SK-N-SH (cell line): Measurements from ENCODE around the gene GSG1L. TPM values are rescaled to one million over a fixed set of nuclear protein-coding genes. Genes with fewer than 3 reads are reported as not detected.

ENCODE experiments used
- CTCF ChIA-PET: fragments of 300-600, 350-600 bp; formaldehyde crosslinking; extraction: SDS; loops from one replicate; lab custom pipeline; 2021; lab: Yijun Ruan, JAX
- POLR2A ChIA-PET: fragments of 350-600 bp; sonication (Branson Sonifier 250); formaldehyde crosslinking; extraction: SDS; loops from one replicate; lab custom pipeline; 2020; ENCODE audit warnings: antibody characterized with exemption, inconsistent platforms; lab: Yijun Ruan, JAX
- DNase-seq: peaks from one replicate; pipeline ENCODE4 v3.0.0; 2012
- H2AFZ ChIP-seq: fragments of 200-600 bp; sonication (generic); 2 replicates; pipeline ENCODE4 v1.8.1; 2016; ENCODE audit warnings: antibody characterized with exemption, mild to moderate bottlenecking, low read depth
- H3F3A ChIP-seq: fragments of 200-600 bp; sonication (generic); replicated peaks from 2 replicates; pipeline ENCODE3; 2016; ENCODE audit warnings: antibody characterized with exemption, mild to moderate bottlenecking; ENCODE audit not compliant: insufficient read depth
- H3K27ac ChIP-seq, 2 experiments: fragments of 200-500 bp in 1 of 2; fragments of 200-600 bp in 1 of 2; sonication (Bioruptor generic) in 1 of 2; sonication (generic), shearing (Covaris generic) in 1 of 2; 2 replicates each; pipeline versions ENCODE4 v1.5.1 to v1.6.1; 2014 to 2016; ENCODE audit warnings: low read depth in 2 of 2, inconsistent platforms in 1 of 2, low read length in 1 of 2, mild to moderate bottlenecking in 1 of 2, mixed read lengths in 1 of 2
- H3K27me3 ChIP-seq: fragments of 200-600 bp; sonication (generic), shearing (Covaris generic); 2 replicates; pipeline ENCODE4 v1.6.1; 2016; ENCODE audit warnings: mixed run types; ENCODE audit not compliant: insufficient read depth
- H3K36me3 ChIP-seq, 2 experiments: fragments of 200-500 bp in 1 of 2; fragments of 200-600 bp in 1 of 2; sonication (Bioruptor generic) in 1 of 2; sonication (generic) in 1 of 2; replicated peaks in 1 of 2; 2 replicates each; pipeline versions ENCODE3 to v1.5.1; 2014 to 2016; ENCODE audit warnings: low read length in 1 of 2, mild to moderate bottlenecking in 1 of 2; ENCODE audit not compliant: insufficient read depth in 2 of 2, control insufficient read depth in 1 of 2
- H3K4me1 ChIP-seq, 2 experiments: fragments of 200-500 bp in 1 of 2; fragments of 200-600 bp in 1 of 2; sonication (Bioruptor generic) in 1 of 2; sonication (generic), shearing (Covaris generic) in 1 of 2; 2 replicates each; pipeline versions ENCODE4 v1.5.1 to v1.6.1; 2014 to 2016; ENCODE audit warnings: low read depth in 1 of 2, low read length in 1 of 2, mixed run types in 1 of 2; ENCODE audit not compliant: insufficient read depth in 2 of 2, control insufficient read depth in 1 of 2
- H3K4me2 ChIP-seq: fragments of 200-600 bp; sonication (generic), shearing (Covaris generic); 2 replicates; pipeline ENCODE4 v1.6.1; 2017; ENCODE audit warnings: mixed run types
- H3K4me3 ChIP-seq, 2 experiments: fragments of 200-500 bp in 1 of 2; fragments of 200-600 bp in 1 of 2; sonication (Bioruptor generic) in 1 of 2; sonication (generic), shearing (Covaris generic) in 1 of 2; 2 replicates each; pipeline versions ENCODE4 v1.5.1 to v1.8.1; 2014 to 2016; ENCODE audit warnings: low read depth in 2 of 2, inconsistent platforms in 1 of 2, low read length in 1 of 2, mild to moderate bottlenecking in 1 of 2, mixed read lengths in 1 of 2, moderate library complexity in 1 of 2
- H3K79me2 ChIP-seq: fragments of 200-600 bp; sonication (generic); 2 replicates; pipeline ENCODE4 v1.8.1; 2017; ENCODE audit warnings: mild to moderate bottlenecking; ENCODE audit not compliant: insufficient read depth
- H3K9ac ChIP-seq: fragments of 200-600 bp; sonication (generic); 2 replicates; pipeline ENCODE4 v1.6.1; 2017; ENCODE audit warnings: mixed run types
- H3K9me2 ChIP-seq: fragments of 200-600 bp; sonication (generic); 2 replicates; pipeline ENCODE4 v1.6.1; 2017; ENCODE audit warnings: mixed run types
- H3K9me3 ChIP-seq: fragments of 200-600 bp; sonication (generic); 2 replicates; pipeline ENCODE4 v1.6.1; 2017; ENCODE audit warnings: mixed run types, mild to moderate bottlenecking, moderate library complexity
- H4K20me1 ChIP-seq: fragments of 200-600 bp; sonication (generic); 2 replicates; pipeline ENCODE4 v1.6.1; 2017; ENCODE audit warnings: mild to moderate bottlenecking, mixed run types; ENCODE audit not compliant: insufficient read depth
- CTCF ChIP-seq: fragments of 200-600 bp; sonication (generic); IDR thresholded peaks from 2 replicates; pipeline ENCODE4 v1.6.1; 2017; ENCODE audit warnings: antibody characterized with exemption, mild to moderate bottlenecking, moderate library complexity
- ELF1 ChIP-seq: IDR thresholded peaks from 2 replicates; pipeline ENCODE4 v1.4.0; 2012
- EZH2phosphoT487 ChIP-seq: fragments of 200-600 bp; sonication (generic); IDR thresholded peaks from 2 replicates; pipeline ENCODE4 v1.6.1; 2017; ENCODE audit warnings: low read depth, mixed run types, mild to moderate bottlenecking, antibody characterized with exemption, moderate library complexity, borderline replicate concordance
- FOSL2 ChIP-seq: IDR thresholded peaks from 2 replicates; pipeline ENCODE4 v1.4.0; 2012; ENCODE audit warnings: low read depth, mild to moderate bottlenecking, moderate library complexity, borderline replicate concordance
- GABPA ChIP-seq: IDR thresholded peaks from 2 replicates; pipeline ENCODE4 v1.4.0; 2012; ENCODE audit warnings: low read depth, mild to moderate bottlenecking
- GATA2 ChIP-seq: sonication (generic); formaldehyde crosslinking; IDR thresholded peaks from 2 replicates; pipeline ENCODE4 v1.5.0; 2020; ENCODE audit warnings: mild to moderate bottlenecking, missing genetic modification reagents
- MEF2A ChIP-seq: IDR thresholded peaks from 2 replicates; pipeline ENCODE4 v1.4.0; 2012; ENCODE audit warnings: low read depth, borderline replicate concordance
- NFIC ChIP-seq: IDR thresholded peaks from 2 replicates; pipeline ENCODE4 v1.4.0; 2012; ENCODE audit warnings: borderline replicate concordance
- POLR2AphosphoS5 ChIP-seq: IDR thresholded peaks from 2 replicates; pipeline ENCODE4 v1.6.1; 2012; ENCODE audit warnings: low read depth, low read length
- RXRA ChIP-seq: IDR thresholded peaks from 2 replicates; pipeline ENCODE4 v1.4.0; 2012; ENCODE audit warnings: low read depth, mild to moderate bottlenecking, borderline replicate concordance
- SIN3A ChIP-seq: IDR thresholded peaks from 2 replicates; pipeline ENCODE4 v1.6.1; 2012; ENCODE audit warnings: low read depth, mild to moderate bottlenecking, low read length, moderate library complexity, borderline replicate concordance
- SMC3 ChIP-seq: IDR thresholded peaks from 2 replicates; pipeline ENCODE4 v1.6.1; 2012; ENCODE audit warnings: low read depth, low read length, improper control_type of control experiment
- TAF1 ChIP-seq: IDR thresholded peaks from 2 replicates; pipeline ENCODE4 v1.6.1; 2012; ENCODE audit warnings: low read depth, mild to moderate bottlenecking, low read length, moderate library complexity, borderline replicate concordance
- TCF12 ChIP-seq: IDR thresholded peaks from 2 replicates; pipeline ENCODE4 v1.4.0; 2012
- USF2 ChIP-seq: fragments of 150-350 bp; IDR thresholded peaks from 2 replicates; pipeline ENCODE4 v1.6.1; 2017; ENCODE audit warnings: antibody characterized with exemption, low read length, low read depth, borderline replicate concordance
- YY1 ChIP-seq: IDR thresholded peaks from 2 replicates; pipeline ENCODE4 v1.4.0; 2012; ENCODE audit warnings: low read depth, mild to moderate bottlenecking
- WGBS: methylation state at CpG from one replicate; pipeline ENCODE4 v1.1.6; 2017; ENCODE audit warnings: low lambda C conversion rate; 5-methylcytosine and 5-hydroxymethylcytosine counted together
- polyA plus RNA-seq, 3 experiments: library from polyadenylated mRNA; depleted of rRNA; stranded (reverse); fragments of >200 nt; gene quantifications; 2 replicates each; pipeline ENCODE4 v1.2.3, GENCODE V29; 2012
- TF ChIP-seq, protein P1 (sequence below): fragments of 150-350 bp; IDR thresholded peaks from 2 replicates; pipeline ENCODE4 v1.6.1; 2016; ENCODE audit warnings: mild to moderate bottlenecking, low read depth, low read length

Gene GSG1L
- polyA plus RNA-seq, 1 of the 3 experiments (the other 2 are of a cell fraction), result not detected

- H4K20me1 ChIP-seq, result no peaks in the 10 kb centered on the region
- no peaks in the 10 kb centered on the region for H3K79me2 ChIP-seq
- no peak for DNase-seq
- no peak overlapping the region for H2AFZ ChIP-seq
- no peak overlapping the region for H3K4me3 ChIP-seq
- H3K9me3 ChIP-seq, result no peaks in the 10 kb centered on the region
- H3K36me3 ChIP-seq, result no peaks in the 10 kb centered on the region
- no peaks in the 10 kb centered on the region for H3K9me2 ChIP-seq
- no peaks in the 10 kb centered on the region for H3F3A ChIP-seq
- WGBS, result 35% methylated on average over 7 of the region's 7 CpGs
- no peak overlapping the region for H3K4me2 ChIP-seq
- ChIA-PET POLR2A (no interaction called here), CTCF (interaction anchor here (1.9 kb wide), 1 partner anchor 25 kb away, joined by 7 read pairs; no protein-coding TSS in a partner anchor)
- TF ChIP-seq TAF1, result no peak
- TF ChIP-seq RXRA, result no peak
- no peak for TF ChIP-seq MEF2A
- TF ChIP-seq FOSL2, result no peak
- no peak for TF ChIP-seq NFIC
- TF ChIP-seq YY1, result no peak
- no peak overlapping the region for H3K27ac ChIP-seq
- H3K4me1 ChIP-seq, result peaks cover 0 to 4% of the 10 kb centered on the region in 2 experiments; a peak in 1 of 4 replicates
- no peak overlapping the region for H3K9ac ChIP-seq
- no peaks in the 10 kb centered on the region; the same call in 1 of the 2 replicates for H3K27me3 ChIP-seq
These were observed 115.8 kb downstream of the GSG1L start for GRCh38 chr16:27947696-27948095.

DNA sequence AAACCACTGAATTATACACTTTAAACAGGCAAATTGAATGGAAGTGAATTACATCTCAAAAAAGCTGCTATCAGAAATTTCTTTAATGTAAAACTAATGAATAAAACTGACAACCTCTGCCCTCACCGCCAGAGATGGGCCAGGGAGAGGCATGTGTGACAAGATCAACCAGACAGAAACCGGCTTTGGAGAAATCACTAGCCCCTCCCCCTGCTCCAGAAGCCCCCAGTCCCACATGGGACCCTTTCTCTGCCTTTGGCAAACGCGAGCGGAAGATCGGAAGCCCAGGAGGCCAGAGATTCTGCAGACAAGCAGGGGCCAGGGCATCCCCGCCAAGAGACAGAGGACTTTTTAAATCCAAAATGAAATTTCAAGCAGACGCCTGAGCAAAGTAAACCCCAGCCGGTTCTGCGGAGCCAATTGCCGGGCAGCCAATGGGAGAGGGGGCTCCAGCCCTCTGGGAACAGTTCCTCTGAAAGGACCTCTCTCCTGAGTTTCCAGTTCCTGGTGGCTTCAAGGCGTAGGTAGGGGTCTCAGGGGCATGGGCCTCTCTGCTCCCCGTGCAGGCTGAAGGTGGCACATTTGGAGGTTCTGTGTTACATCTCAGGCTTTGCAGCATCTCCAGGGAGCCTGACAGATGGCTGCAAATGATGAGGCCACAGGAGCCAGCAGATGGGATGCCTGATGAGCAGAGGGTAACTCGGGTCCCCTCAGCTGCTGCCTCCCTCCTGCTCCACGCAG, 118.1 kb downstream of the GSG1L start:
- POLR2A ChIA-PET, result no interaction called here
- H3K4me1 ChIP-seq, result peaks cover 0 to 4% of the 10 kb centered on the region in 2 experiments; a peak in 1 of 4 replicates
- no peaks in the 10 kb centered on the region for H3K79me2 ChIP-seq
- H3K27me3 ChIP-seq, result no peaks in the 10 kb centered on the region
- no peak for TF ChIP-seq SMC3
- TF ChIP-seq, protein P1, sequence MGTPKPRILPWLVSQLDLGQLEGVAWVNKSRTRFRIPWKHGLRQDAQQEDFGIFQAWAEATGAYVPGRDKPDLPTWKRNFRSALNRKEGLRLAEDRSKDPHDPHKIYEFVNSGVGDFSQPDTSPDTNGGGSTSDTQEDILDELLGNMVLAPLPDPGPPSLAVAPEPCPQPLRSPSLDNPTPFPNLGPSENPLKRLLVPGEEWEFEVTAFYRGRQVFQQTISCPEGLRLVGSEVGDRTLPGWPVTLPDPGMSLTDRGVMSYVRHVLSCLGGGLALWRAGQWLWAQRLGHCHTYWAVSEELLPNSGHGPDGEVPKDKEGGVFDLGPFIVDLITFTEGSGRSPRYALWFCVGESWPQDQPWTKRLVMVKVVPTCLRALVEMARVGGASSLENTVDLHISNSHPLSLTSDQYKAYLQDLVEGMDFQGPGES, result no peak
- no peak for TF ChIP-seq YY1
- no peak for TF ChIP-seq CTCF
- TF ChIP-seq TCF12, result no peak
- no peak for TF ChIP-seq EZH2phosphoT487
- TF ChIP-seq USF2, result no peak
- no peak for TF ChIP-seq GATA2
- TF ChIP-seq GABPA, result no peak
- TF ChIP-seq MEF2A, result no peak
- TF ChIP-seq POLR2AphosphoS5, result no peak
- TF ChIP-seq TAF1, result no peak
- no peak for TF ChIP-seq ELF1
- TF ChIP-seq SIN3A, result no peak
- H3K36me3 ChIP-seq, result no peaks in the 10 kb centered on the region
- WGBS, result 32% methylated on average over 15 of the region's 15 CpGs
- no peak overlapping the region for H2AFZ ChIP-seq
- DNase-seq, result peak; percentile 46
- H3K9me3 ChIP-seq, result no peaks in the 10 kb centered on the region; the same call in 1 of the 2 replicates
- no peak overlapping the region for H3K4me3 ChIP-seq
- no peak overlapping the region for H3K27ac ChIP-seq
- CTCF ChIA-PET, result interaction anchor here (1.9 kb wide), 1 partner anchor 27 kb away, joined by 7 read pairs; no protein-coding TSS in a partner anchor
- H3K4me2 ChIP-seq, result no peak overlapping the region
- H3K9ac ChIP-seq, result no peak overlapping the region
- no peaks in the 10 kb centered on the region for H3K9me2 ChIP-seq
- no peaks in the 10 kb centered on the region for H3F3A ChIP-seq
- no peaks in the 10 kb centered on the region for H4K20me1 ChIP-seq
